Neural progenitor cell (in vitro differentiated cells): ENCODE results near the gene HSPB6. TPM values are rescaled to one million over a fixed set of nuclear protein-coding genes. Genes with fewer than 3 reads are reported as not detected.

Experiments used
- DNase-seq: peaks from one replicate; pipeline ENCODE4 v3.0.0-alpha.2; 2016; ENCODE audit warnings: low spot score
- H2AFZ ChIP-seq: fragments of 200-600 bp; sonication (generic); replicated peaks from 2 replicates; pipeline ENCODE4 v1.6.1; 2016; ENCODE audit warnings: antibody characterized with exemption
- H3F3A ChIP-seq: fragments of 200-600 bp; sonication (generic); 2 replicates; pipeline ENCODE4 v1.6.1; 2016; ENCODE audit warnings: antibody characterized with exemption, low read depth
- H3K27ac ChIP-seq: fragments of 200-600 bp; sonication (generic); 2 replicates; pipeline ENCODE4 v1.5.1; 2016; ENCODE audit warnings: mild to moderate bottlenecking
- H3K27me3 ChIP-seq: fragments of 200-600 bp; sonication (generic); 2 replicates; pipeline ENCODE4 v1.6.1; 2016; ENCODE audit warnings: mild to moderate bottlenecking, moderate library complexity
- H3K36me3 ChIP-seq: fragments of 200-600 bp; sonication (generic); 2 replicates; pipeline ENCODE4 v1.5.1; 2016
- H3K4me1 ChIP-seq: fragments of 200-600 bp; sonication (generic); 2 replicates; pipeline ENCODE4 v1.6.1; 2016; ENCODE audit warnings: mixed run types
- H3K4me2 ChIP-seq: fragments of 200-600 bp; sonication (generic); 2 replicates; pipeline ENCODE4 v1.6.1; 2016
- H3K4me3 ChIP-seq: fragments of 200-600 bp; sonication (generic); 2 replicates; pipeline ENCODE4 v1.5.1; 2016
- H3K79me2 ChIP-seq: fragments of 200-600 bp; sonication (generic); 2 replicates; pipeline ENCODE4 v1.6.1; 2016; ENCODE audit warnings: low read depth
- H3K9ac ChIP-seq: fragments of 200-600 bp; sonication (generic); 2 replicates; pipeline ENCODE4 v1.6.1; 2016
- H3K9me3 ChIP-seq: fragments of 200-600 bp; sonication (generic); 2 replicates; pipeline ENCODE4 v1.5.1; 2016; ENCODE audit warnings: low read depth
- H4K20me1 ChIP-seq: fragments of 200-600 bp; sonication (generic); 2 replicates; pipeline ENCODE4 v1.6.1; 2016; ENCODE audit warnings: low read depth
- H3K27ac Mint-ChIP-seq: 3 replicates; pipeline ENCODE4 v1.8.0; 2021; ENCODE audit warnings: mixed read lengths
- H3K27me3 Mint-ChIP-seq: 2 replicates; pipeline ENCODE4 v1.8.0; 2022; ENCODE audit warnings: low read depth, mild to moderate bottlenecking, inconsistent platforms, moderate library complexity, mixed read lengths; ENCODE audit not compliant: insufficient read depth
- H3K36me3 Mint-ChIP-seq: 3 replicates; pipeline ENCODE4 v1.8.0; 2021; ENCODE audit warnings: mixed read lengths
- H3K4me1 Mint-ChIP-seq: 3 replicates; pipeline ENCODE4 v1.8.0; 2021; ENCODE audit warnings: mixed read lengths
- H3K4me3 Mint-ChIP-seq: 3 replicates; pipeline ENCODE4 v1.8.0; 2021; ENCODE audit warnings: mild to moderate bottlenecking, moderate library complexity, mixed read lengths
- H3K9me3 Mint-ChIP-seq: 3 replicates; pipeline ENCODE4 v1.8.0; 2020; ENCODE audit warnings: mixed read lengths
- CTCF ChIP-seq: fragments of 200-600 bp; sonication (generic); IDR thresholded peaks from 2 replicates; pipeline ENCODE4 v1.5.1; 2017; ENCODE audit warnings: antibody characterized with exemption, mild to moderate bottlenecking
- EZH2 ChIP-seq: fragments of 200-600 bp; sonication (generic); IDR thresholded peaks from 2 replicates; pipeline ENCODE4 v1.6.1; 2017; ENCODE audit warnings: antibody characterized with exemption, mild to moderate bottlenecking, moderate library complexity
- EZH2phosphoT487 ChIP-seq: fragments of 200-600 bp; sonication (generic); IDR thresholded peaks from 2 replicates; pipeline ENCODE4 v1.6.1; 2017; ENCODE audit warnings: antibody characterized with exemption
- total RNA-seq: library from RNA; depleted of rRNA; stranded (reverse); fragments of >200 nt; gene quantifications from 2 replicates; pipeline ENCODE4 v1.2.3, GENCODE V29; 2015; ENCODE audit warnings: low replicate concordance

The HSPB6 gene
- total RNA-seq, 1 donor from 2014 or later: not detected

DNA sequence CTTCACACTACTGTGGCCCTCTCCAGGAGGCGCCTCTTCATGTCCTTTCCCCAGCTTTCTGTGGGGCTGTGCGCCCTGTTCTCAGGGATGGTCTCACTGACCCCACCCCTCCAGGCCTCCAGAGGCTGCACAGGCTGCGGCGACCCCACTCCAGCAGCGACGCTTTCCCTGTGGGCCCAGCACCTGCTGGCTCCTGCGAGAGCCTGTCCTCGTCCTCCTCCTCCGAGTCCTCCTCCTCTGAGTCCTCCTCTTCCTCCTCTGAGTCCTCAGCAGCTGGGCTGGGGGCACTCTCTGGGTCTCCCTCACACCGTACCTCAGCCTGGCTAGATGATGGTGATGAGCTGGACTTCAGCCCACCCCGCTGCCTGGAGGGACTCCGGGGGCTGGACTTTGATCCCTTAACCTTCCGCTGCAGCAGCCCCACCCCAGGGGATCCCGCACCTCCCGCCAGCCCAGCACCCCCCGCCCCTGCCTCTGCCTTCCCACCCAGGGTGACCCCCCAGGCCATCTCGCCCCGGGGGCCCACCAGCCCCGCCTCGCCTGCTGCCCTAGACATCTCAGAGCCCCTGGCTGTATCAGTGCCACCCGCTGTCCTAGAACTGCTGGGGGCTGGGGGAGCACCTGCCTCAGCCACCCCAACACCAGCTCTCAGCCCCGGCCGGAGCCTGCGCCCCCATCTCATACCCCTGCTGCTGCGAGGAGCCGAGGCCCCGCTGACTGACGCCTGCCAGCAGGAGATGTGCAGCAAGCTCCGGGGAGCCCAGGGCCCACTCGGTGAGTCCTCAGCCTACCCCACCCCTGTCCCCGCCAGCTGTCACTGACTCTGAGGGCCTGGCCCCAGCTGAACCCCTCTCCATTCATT, 29.7 kb upstream of the HSPB6 start:
- H3K4me3 Mint-ChIP-seq: no peak overlapping the region
- H4K20me1 ChIP-seq: peaks cover 22% of the 10 kb centered on the region
- no peaks in the 10 kb centered on the region for H3K4me1 Mint-ChIP-seq

GRCh38 chr19:35785339-35785627, 28.5 kb upstream of the HSPB6 start:
- Histone ChIP-seq H4K20me1 (peaks cover 22% of the 10 kb centered on the region), H3K79me2 (no peaks in the 10 kb centered on the region), H2AFZ (no peak overlapping the region), H3K36me3 (no peaks in the 10 kb centered on the region), H3K27me3 (peaks cover 30% of the 10 kb centered on the region), H3K27ac (no peak overlapping the region), H3F3A (peaks cover 17% of the 10 kb centered on the region), H3K4me3 (peak overlapping the region; percentile 43), H3K9ac (no peak overlapping the region), H3K4me1 (peaks cover 10% of the 10 kb centered on the region), H3K9me3 (no peaks in the 10 kb centered on the region), H3K4me2 (peak overlapping the region; percentile 84)
- Mint-ChIP-seq H3K27me3 (peaks cover 2% of the 10 kb centered on the region), H3K4me3 (no peak overlapping the region), H3K9me3 (no peaks in the 10 kb centered on the region), H3K27ac (no peak overlapping the region), H3K4me1 (no peaks in the 10 kb centered on the region), H3K36me3 (peaks cover 1% of the 10 kb centered on the region)
- no peak for DNase-seq
- TF ChIP-seq EZH2phosphoT487 (no peak), EZH2 (no peak), CTCF (no peak)

More for the DNA sequence above, 29.7 kb upstream of the HSPB6 start:
- no peak overlapping the region for H3K4me3 ChIP-seq
- no peak overlapping the region for H2AFZ ChIP-seq
- TF ChIP-seq EZH2 (no peak), CTCF (no peak)
- H3K9ac ChIP-seq: no peak overlapping the region
- no peaks in the 10 kb centered on the region for H3K79me2 ChIP-seq
- H3K27ac ChIP-seq: no peak overlapping the region
- Mint-ChIP-seq H3K9me3 (no peaks in the 10 kb centered on the region), H3K27me3 (peaks cover 2% of the 10 kb centered on the region), H3K27ac (no peak overlapping the region), H3K36me3 (peaks cover 1% of the 10 kb centered on the region)
- H3F3A ChIP-seq: peaks cover 17% of the 10 kb centered on the region
- no peak overlapping the region for H3K4me2 ChIP-seq
- no peaks in the 10 kb centered on the region for H3K9me3 ChIP-seq
- H3K27me3 ChIP-seq: peaks cover 30% of the 10 kb centered on the region
- H3K36me3 ChIP-seq: no peaks in the 10 kb centered on the region
- H3K4me1 ChIP-seq: peaks cover 10% of the 10 kb centered on the region
- DNase-seq: no peak

- peak overlapping the region; percentile 43 for H3K4me3 ChIP-seq
- DNase-seq: peak; percentile 87
- peak overlapping the region; percentile 84 for H3K4me2 ChIP-seq
- H3K27me3 ChIP-seq: peaks cover 30% of the 10 kb centered on the region
- H3K27me3 Mint-ChIP-seq: peaks cover 2% of the 10 kb centered on the region
- H3F3A ChIP-seq: peaks cover 17% of the 10 kb centered on the region
- H3K4me1 ChIP-seq: peaks cover 10% of the 10 kb centered on the region
- H3K27ac ChIP-seq: no peak overlapping the region
- no peak overlapping the region for H2AFZ ChIP-seq
- no peaks in the 10 kb centered on the region for H3K36me3 ChIP-seq
- H4K20me1 ChIP-seq: peaks cover 22% of the 10 kb centered on the region
- H3K9me3 Mint-ChIP-seq: no peaks in the 10 kb centered on the region
- H3K27ac Mint-ChIP-seq: no peak overlapping the region
- no peaks in the 10 kb centered on the region for H3K4me1 Mint-ChIP-seq
- no peaks in the 10 kb centered on the region for H3K79me2 ChIP-seq
- H3K36me3 Mint-ChIP-seq: peaks cover 2% of the 10 kb centered on the region
- no peaks in the 10 kb centered on the region for H3K9me3 ChIP-seq
- H3K4me3 Mint-ChIP-seq: no peak overlapping the region
- TF ChIP-seq CTCF (peak; percentile 18), EZH2phosphoT487 (no peak), EZH2 (no peak)
- no peak overlapping the region for H3K9ac ChIP-seq
Observed at GRCh38 chr19:35784503-35785338, 27.9 kb upstream of the HSPB6 start.
